ENCODE measurements around the gene IGF1.

IGF1 gene

GRCh38 chr12:102511575-102511974 lies 31.2 kb upstream of the IGF1 start:
- H3K4me3 ChIP-seq (ENCODE audit: low read depth, low read length): no peak overlapping the region
- no peaks in the 10 kb centered on the region for H3K27me3 ChIP-seq (ENCODE audit: control insufficient read depth, insufficient read depth, low read length)
- H3K9me3 ChIP-seq (ENCODE audit: control insufficient read depth, insufficient read depth, low read length): no peaks in the 10 kb centered on the region
- no peaks in the 10 kb centered on the region for H3K36me3 ChIP-seq (ENCODE audit: control insufficient read depth, insufficient read depth, low read length)
- no peak overlapping the region for H3K27ac ChIP-seq (ENCODE audit: low read depth, low read length)
- H3K4me1 ChIP-seq (ENCODE audit: control insufficient read depth, insufficient read depth, low read length): peaks cover 5% of the 10 kb centered on the region; the same call in 1 of the 2 replicates
- H3K9ac ChIP-seq (ENCODE audit: low read depth, low read length): no peak overlapping the region

- Histone ChIP-seq H3K9ac (ENCODE audit: low read depth, low read length) (no peak overlapping the region), H3K9me3 (ENCODE audit: control insufficient read depth, insufficient read depth, low read length) (0 out of 2 replicates have a peak, but pooled peaks cover 3% of the 10 kb centered on the region), H3K4me1 (ENCODE audit: control insufficient read depth, insufficient read depth, low read length) (peaks cover 5% of the 10 kb centered on the region; the same call in 1 of the 2 replicates), H3K27me3 (ENCODE audit: control insufficient read depth, insufficient read depth, low read length) (no peaks in the 10 kb centered on the region), H3K27ac (ENCODE audit: low read depth, low read length) (no peak overlapping the region), H3K4me3 (ENCODE audit: low read depth, low read length) (no peak overlapping the region), H3K36me3 (ENCODE audit: control insufficient read depth, insufficient read depth, low read length) (no peaks in the 10 kb centered on the region)
Measured at GRCh38 chr12:102510463-102510862, 30.1 kb upstream of the IGF1 start.

GRCh38 chr12:102510031-102510430 lies 29.7 kb upstream of the IGF1 start:
- Histone ChIP-seq H3K27me3 (ENCODE audit: control insufficient read depth, insufficient read depth, low read length) (no peaks in the 10 kb centered on the region), H3K9me3 (ENCODE audit: control insufficient read depth, insufficient read depth, low read length) (0 out of 2 replicates have a peak, but pooled peaks cover 3% of the 10 kb centered on the region), H3K9ac (ENCODE audit: low read depth, low read length) (no peak overlapping the region), H3K4me3 (ENCODE audit: low read depth, low read length) (no peak overlapping the region), H3K36me3 (ENCODE audit: control insufficient read depth, insufficient read depth, low read length) (no peaks in the 10 kb centered on the region), H3K27ac (ENCODE audit: low read depth, low read length) (no peak overlapping the region), H3K4me1 (ENCODE audit: control insufficient read depth, insufficient read depth, low read length) (peaks cover 5% of the 10 kb centered on the region; the same call in 1 of the 2 replicates)

GRCh38 chr12:102509123-102509626 lies 28.8 kb upstream of the IGF1 start:
- Histone ChIP-seq H3K9me3 (ENCODE audit: control insufficient read depth, insufficient read depth, low read length) (0 out of 2 replicates have a peak, but pooled peaks cover 3% of the 10 kb centered on the region), H3K27ac (ENCODE audit: low read depth, low read length) (no peak overlapping the region), H3K9ac (ENCODE audit: low read depth, low read length) (no peak overlapping the region), H3K36me3 (ENCODE audit: control insufficient read depth, insufficient read depth, low read length) (no peaks in the 10 kb centered on the region), H3K4me1 (ENCODE audit: control insufficient read depth, insufficient read depth, low read length) (peaks cover 5% of the 10 kb centered on the region; the same call in 1 of the 2 replicates), H3K27me3 (ENCODE audit: control insufficient read depth, insufficient read depth, low read length) (no peaks in the 10 kb centered on the region), H3K4me3 (ENCODE audit: low read depth, low read length) (no peak overlapping the region)

- Histone ChIP-seq H3K9me3 (ENCODE audit: control insufficient read depth, insufficient read depth, low read length) (0 out of 2 replicates have a peak, but pooled peaks cover 3% of the 10 kb centered on the region), H3K4me1 (ENCODE audit: control insufficient read depth, insufficient read depth, low read length) (peaks cover 5% of the 10 kb centered on the region; the same call in 1 of the 2 replicates), H3K4me3 (ENCODE audit: low read depth, low read length) (no peak overlapping the region), H3K9ac (ENCODE audit: low read depth, low read length) (no peak overlapping the region), H3K36me3 (ENCODE audit: control insufficient read depth, insufficient read depth, low read length) (no peaks in the 10 kb centered on the region), H3K27me3 (ENCODE audit: control insufficient read depth, insufficient read depth, low read length) (no peaks in the 10 kb centered on the region), H3K27ac (ENCODE audit: low read depth, low read length) (no peak overlapping the region)
Measured at GRCh38 chr12:102508052-102508451, 27.7 kb upstream of the IGF1 start.

- Histone ChIP-seq H3K4me1 (ENCODE audit: control insufficient read depth, insufficient read depth, low read length) (peaks cover 5% of the 10 kb centered on the region; the same call in 1 of the 2 replicates), H3K9ac (ENCODE audit: low read depth, low read length) (no peak overlapping the region), H3K4me3 (ENCODE audit: low read depth, low read length) (no peak overlapping the region), H3K27ac (ENCODE audit: low read depth, low read length) (no peak overlapping the region), H3K27me3 (ENCODE audit: control insufficient read depth, insufficient read depth, low read length) (no peaks in the 10 kb centered on the region), H3K36me3 (ENCODE audit: control insufficient read depth, insufficient read depth, low read length) (no peaks in the 10 kb centered on the region), H3K9me3 (ENCODE audit: control insufficient read depth, insufficient read depth, low read length) (0 out of 2 replicates have a peak, but pooled peaks cover 3% of the 10 kb centered on the region)
Measured at GRCh38 chr12:102507301-102507700, 26.9 kb upstream of the IGF1 start.

GRCh38 chr12:102504871-102505270 lies 24.5 kb upstream of the IGF1 start:
- H3K4me1 ChIP-seq (ENCODE audit: control insufficient read depth, insufficient read depth, low read length): no peaks in the 10 kb centered on the region
- no peak overlapping the region for H3K27ac ChIP-seq (ENCODE audit: low read depth, low read length)
- H3K9ac ChIP-seq (ENCODE audit: low read depth, low read length): no peak overlapping the region
- H3K4me3 ChIP-seq (ENCODE audit: low read depth, low read length): no peak overlapping the region
- no peaks in the 10 kb centered on the region for H3K36me3 ChIP-seq (ENCODE audit: control insufficient read depth, insufficient read depth, low read length)
- H3K9me3 ChIP-seq (ENCODE audit: control insufficient read depth, insufficient read depth, low read length): 0 out of 2 replicates have a peak, but pooled peaks cover 3% of the 10 kb centered on the region
- no peaks in the 10 kb centered on the region for H3K27me3 ChIP-seq (ENCODE audit: control insufficient read depth, insufficient read depth, low read length)

GRCh38 chr12:102504280-102504679 lies 23.9 kb upstream of the IGF1 start:
- Histone ChIP-seq H3K4me1 (ENCODE audit: control insufficient read depth, insufficient read depth, low read length) (no peaks in the 10 kb centered on the region), H3K27ac (ENCODE audit: low read depth, low read length) (no peak overlapping the region), H3K36me3 (ENCODE audit: control insufficient read depth, insufficient read depth, low read length) (no peaks in the 10 kb centered on the region), H3K9me3 (ENCODE audit: control insufficient read depth, insufficient read depth, low read length) (0 out of 2 replicates have a peak, but pooled peaks cover 3% of the 10 kb centered on the region), H3K9ac (ENCODE audit: low read depth, low read length) (no peak overlapping the region), H3K4me3 (ENCODE audit: low read depth, low read length) (no peak overlapping the region), H3K27me3 (ENCODE audit: control insufficient read depth, insufficient read depth, low read length) (no peaks in the 10 kb centered on the region)

GRCh38 chr12:102503831-102504230 lies 23.5 kb upstream of the IGF1 start:
- Histone ChIP-seq H3K4me3 (ENCODE audit: low read depth, low read length) (no peak overlapping the region), H3K27ac (ENCODE audit: low read depth, low read length) (no peak overlapping the region)

GRCh38 chr12:102503056-102503681 lies 22.8 kb upstream of the IGF1 start:
- H3K9ac ChIP-seq (ENCODE audit: low read depth, low read length): no peak overlapping the region
- H3K27me3 ChIP-seq (ENCODE audit: control insufficient read depth, insufficient read depth, low read length): no peaks in the 10 kb centered on the region
- H3K27ac ChIP-seq (ENCODE audit: low read depth, low read length): no peak overlapping the region
- H3K9me3 ChIP-seq (ENCODE audit: control insufficient read depth, insufficient read depth, low read length): 0 out of 2 replicates have a peak, but pooled peaks cover 3% of the 10 kb centered on the region
- H3K4me3 ChIP-seq (ENCODE audit: low read depth, low read length): no peak overlapping the region
- no peaks in the 10 kb centered on the region for H3K4me1 ChIP-seq (ENCODE audit: control insufficient read depth, insufficient read depth, low read length)
- H3K36me3 ChIP-seq (ENCODE audit: control insufficient read depth, insufficient read depth, low read length): no peaks in the 10 kb centered on the region

More at GRCh38 chr12:102503831-102504230, 23.5 kb upstream of the IGF1 start:
- no peaks in the 10 kb centered on the region for H3K36me3 ChIP-seq (ENCODE audit: control insufficient read depth, insufficient read depth, low read length)
- no peaks in the 10 kb centered on the region for H3K4me1 ChIP-seq (ENCODE audit: control insufficient read depth, insufficient read depth, low read length)
- no peak overlapping the region for H3K9ac ChIP-seq (ENCODE audit: low read depth, low read length)
- H3K27me3 ChIP-seq (ENCODE audit: control insufficient read depth, insufficient read depth, low read length): no peaks in the 10 kb centered on the region
- H3K9me3 ChIP-seq (ENCODE audit: control insufficient read depth, insufficient read depth, low read length): 0 out of 2 replicates have a peak, but pooled peaks cover 3% of the 10 kb centered on the region

GRCh38 chr12:102501773-102502172 lies 21.4 kb upstream of the IGF1 start:
- Histone ChIP-seq H3K4me3 (ENCODE audit: low read depth, low read length) (no peak overlapping the region), H3K9me3 (ENCODE audit: control insufficient read depth, insufficient read depth, low read length) (0 out of 2 replicates have a peak, but pooled peaks cover 3% of the 10 kb centered on the region), H3K9ac (ENCODE audit: low read depth, low read length) (no peak overlapping the region), H3K27ac (ENCODE audit: low read depth, low read length) (no peak overlapping the region), H3K36me3 (ENCODE audit: control insufficient read depth, insufficient read depth, low read length) (no peaks in the 10 kb centered on the region), H3K27me3 (ENCODE audit: control insufficient read depth, insufficient read depth, low read length) (no peaks in the 10 kb centered on the region), H3K4me1 (ENCODE audit: control insufficient read depth, insufficient read depth, low read length) (no peaks in the 10 kb centered on the region)

Data from HUES48 (cell line).